ENCODE data around the gene PEPD.
"Not testable (repeated sequence)": the region's sequence is repeated elsewhere in the genome, so short reads cannot be mapped to it uniquely, and the experiment has no call there.

PEPD gene

GRCh38 chr19:33501693-33502356 is 19.8 kb downstream of the PEPD start:
- H3K4me3 ChIP-seq (ENCODE audit: low read length) = no peak overlapping the region
- no peak for TF ChIP-seq ZNF274 (IDR thresholded peaks at IDR 0.05; ENCODE audit: low read depth, low read length)

- TF ChIP-seq ZNF274 (IDR thresholded peaks at IDR 0.05; ENCODE audit: low read depth, low read length) = no peak
- H3K4me3 ChIP-seq (ENCODE audit: low read length) = no peak overlapping the region
Measured at GRCh38 chr19:33500991-33501390, 20.6 kb downstream of the PEPD start.

- H3K4me3 ChIP-seq (ENCODE audit: low read length) = no peak overlapping the region
- no peak for TF ChIP-seq ZNF274 (IDR thresholded peaks at IDR 0.05; ENCODE audit: low read depth, low read length)
Measured at GRCh38 chr19:33500586-33500985, 21.0 kb downstream of the PEPD start.

GRCh38 chr19:33499671-33500506 is 21.7 kb downstream of the PEPD start:
- TF ChIP-seq ZNF274 (IDR thresholded peaks at IDR 0.05; ENCODE audit: low read depth, low read length) = no peak
- H3K4me3 ChIP-seq (ENCODE audit: low read length) = no peak overlapping the region

GRCh38 chr19:33499248-33499647 is 22.3 kb downstream of the PEPD start:
- H3K4me3 ChIP-seq (ENCODE audit: low read length) = no peak overlapping the region
- no peak for TF ChIP-seq ZNF274 (IDR thresholded peaks at IDR 0.05; ENCODE audit: low read depth, low read length)

- TF ChIP-seq ZNF274 (IDR thresholded peaks at IDR 0.05; ENCODE audit: low read depth, low read length) = no peak
- H3K4me3 ChIP-seq (ENCODE audit: low read length) = no peak overlapping the region
Measured at GRCh38 chr19:33498391-33499000, 23.1 kb downstream of the PEPD start.

- no peak overlapping the region for H3K4me3 ChIP-seq (ENCODE audit: low read length)
- no peak for TF ChIP-seq ZNF274 (IDR thresholded peaks at IDR 0.05; ENCODE audit: low read depth, low read length)
Measured at GRCh38 chr19:33497778-33498175, 23.8 kb downstream of the PEPD start.

- no peak overlapping the region for H3K4me3 ChIP-seq (ENCODE audit: low read length)
- TF ChIP-seq ZNF274 (IDR thresholded peaks at IDR 0.05; ENCODE audit: low read depth, low read length) = no peak
Measured at GRCh38 chr19:33497131-33497777, 24.3 kb downstream of the PEPD start.

GRCh38 chr19:33496038-33496895 is 25.3 kb downstream of the PEPD start:
- TF ChIP-seq ZNF274 (IDR thresholded peaks at IDR 0.05; ENCODE audit: low read depth, low read length) = no peak
- no peak overlapping the region for H3K4me3 ChIP-seq (ENCODE audit: low read length)

GRCh38 chr19:33493401-33494275 is 28.0 kb downstream of the PEPD start:
- no peak overlapping the region for H3K4me3 ChIP-seq (ENCODE audit: low read length)
- no peak for TF ChIP-seq ZNF274 (IDR thresholded peaks at IDR 0.05; ENCODE audit: low read depth, low read length)

- no peak for TF ChIP-seq ZNF274 (IDR thresholded peaks at IDR 0.05; ENCODE audit: low read depth, low read length)
- no peak overlapping the region for H3K4me3 ChIP-seq (ENCODE audit: low read length)
Measured at GRCh38 chr19:33492951-33493350, 28.6 kb downstream of the PEPD start.

GRCh38 chr19:33492090-33492489 is 29.5 kb downstream of the PEPD start:
- no peak overlapping the region for H3K4me3 ChIP-seq (ENCODE audit: low read length)
- TF ChIP-seq ZNF274 (IDR thresholded peaks at IDR 0.05; ENCODE audit: low read depth, low read length) = no peak

GRCh38 chr19:33490596-33490995 is 31.0 kb downstream of the PEPD start:
- not testable (repeated sequence) for H3K4me3 ChIP-seq (ENCODE audit: low read length)
